GM19395 (cell line): ENCODE results near the gene RASA3.
A peak's percentile ranks its signal among the peaks of the same experiment; 100 is the strongest.
"Not testable (repeated sequence)": the region's sequence is repeated elsewhere in the genome, so short reads cannot be mapped to it uniquely, and the experiment has no call there.

Experiments used
- ATAC-seq: cut with Tn5 transposase; IDR thresholded peaks from one replicate; pipeline ENCODE4 v1.9.1; 2021; ENCODE audit warnings: mild to moderate bottlenecking, moderate library complexity; ENCODE audit not compliant: unreplicated experiment

RASA3 gene

DNA sequence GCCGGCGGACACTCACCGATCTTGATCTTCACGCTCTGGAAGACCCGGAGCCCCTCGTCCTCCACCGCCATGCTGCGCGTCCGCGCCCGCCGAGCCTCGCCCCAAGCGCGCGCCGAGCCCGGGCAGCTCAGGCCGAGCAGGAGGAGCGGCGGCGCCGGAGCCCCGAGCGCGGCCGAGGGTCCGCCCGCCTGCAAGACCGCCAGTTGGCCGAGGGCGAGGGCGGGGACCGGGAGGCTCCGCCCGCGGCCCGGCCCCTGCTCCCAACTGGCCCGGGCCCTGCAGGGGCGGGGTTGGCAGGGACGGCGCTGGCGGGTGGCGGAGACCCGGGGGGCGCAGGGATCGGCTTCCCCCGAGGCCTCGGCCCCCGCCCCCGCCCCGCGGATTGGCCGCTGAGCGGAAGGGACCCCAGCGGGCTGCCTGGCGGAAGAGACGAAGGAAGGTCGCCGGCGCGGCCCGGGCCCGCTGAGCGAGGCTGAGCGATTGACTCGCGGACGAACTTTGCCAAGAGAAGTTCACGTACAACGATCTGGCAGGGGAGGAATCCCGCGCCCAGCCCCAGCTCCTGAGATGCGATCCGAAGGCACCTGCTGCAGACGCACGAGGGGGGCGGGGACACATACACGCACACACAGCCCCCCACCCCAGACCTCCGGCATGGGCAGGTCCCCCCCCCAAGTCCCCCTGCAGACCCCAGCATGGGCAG is at the start of gene RASA3:
TSS of gene RASA3 (minus strand) at position 205 of the 703 bp plus-strand sequence. CDS start at position 71, 134 bp downstream.
- ATAC-seq, result peak; percentile 59

DNA sequence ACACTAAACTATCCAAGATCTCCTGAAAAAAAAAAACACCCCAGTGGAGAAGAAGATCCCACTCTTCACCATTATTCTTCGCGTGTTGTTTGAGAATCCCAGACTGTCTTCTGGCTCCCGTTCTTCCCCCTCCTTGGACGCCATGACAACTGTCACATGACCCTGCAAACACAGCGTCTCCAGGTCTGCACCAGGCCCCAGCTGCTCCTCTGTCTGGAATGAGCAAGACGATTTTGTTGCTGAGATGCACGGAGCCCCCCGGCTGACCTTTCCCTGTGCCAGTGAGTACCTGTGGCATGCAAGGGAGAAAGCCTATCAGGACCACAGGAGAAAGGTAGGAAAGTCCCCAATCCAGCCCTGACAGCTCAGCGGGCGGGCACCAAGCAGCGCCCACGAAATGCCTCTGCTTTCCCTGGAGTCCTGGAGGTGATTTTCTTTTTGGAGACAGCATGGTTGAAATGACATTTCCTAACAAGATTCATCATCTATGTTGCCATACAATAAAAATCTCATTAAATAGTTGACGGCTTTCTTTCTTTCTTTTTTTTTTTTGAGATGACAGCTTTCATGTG is 46.8 kb upstream of the RASA3 start, which contains the start of gene CFAP97D2:
TSS of gene CFAP97D2 (plus strand) at position 171 of the 572 bp plus-strand sequence. CDS start at position 245, 74 bp downstream.
- no peak for ATAC-seq

DNA sequence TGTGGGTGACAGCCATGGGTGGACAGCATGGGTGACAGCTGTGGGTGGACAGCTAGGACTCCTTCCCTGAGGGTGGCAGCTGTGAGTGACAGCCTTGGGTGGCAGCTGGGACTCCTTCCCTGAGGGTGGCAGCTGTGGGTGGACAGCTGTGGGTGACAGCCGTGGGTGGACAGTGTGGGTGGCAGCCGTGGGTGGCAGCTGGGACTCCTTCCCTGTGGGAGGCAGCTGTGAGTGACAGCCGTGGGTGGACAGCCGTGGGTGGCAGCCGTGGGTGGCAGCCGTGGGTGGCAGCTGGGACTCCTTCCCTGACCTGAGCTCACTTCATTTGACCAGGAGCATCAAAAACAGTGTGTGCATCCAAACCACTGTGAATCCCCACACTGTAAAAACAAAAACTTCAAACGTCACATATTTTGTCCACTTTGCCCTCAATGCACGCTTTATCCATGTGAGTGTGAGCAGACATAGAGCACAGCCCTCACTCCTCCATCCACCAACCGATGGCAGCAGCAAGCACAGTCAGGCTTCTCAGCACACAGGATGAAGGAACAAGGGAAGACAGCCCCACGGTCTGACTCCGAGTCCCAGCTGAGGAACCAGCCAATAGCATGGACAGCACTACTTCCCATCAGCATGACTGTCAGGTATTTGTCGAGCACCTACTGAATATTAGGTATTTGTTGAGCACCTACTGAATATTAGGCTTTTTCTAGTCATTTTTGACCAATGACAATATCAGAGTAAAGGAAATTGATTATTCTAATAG is 45.0 kb upstream of the RASA3 start:
- no peak for ATAC-seq

- ATAC-seq, result not testable (repeated sequence)
Measured at GRCh38 chr13:114176359-114176902, 44.0 kb upstream of the RASA3 start.

DNA sequence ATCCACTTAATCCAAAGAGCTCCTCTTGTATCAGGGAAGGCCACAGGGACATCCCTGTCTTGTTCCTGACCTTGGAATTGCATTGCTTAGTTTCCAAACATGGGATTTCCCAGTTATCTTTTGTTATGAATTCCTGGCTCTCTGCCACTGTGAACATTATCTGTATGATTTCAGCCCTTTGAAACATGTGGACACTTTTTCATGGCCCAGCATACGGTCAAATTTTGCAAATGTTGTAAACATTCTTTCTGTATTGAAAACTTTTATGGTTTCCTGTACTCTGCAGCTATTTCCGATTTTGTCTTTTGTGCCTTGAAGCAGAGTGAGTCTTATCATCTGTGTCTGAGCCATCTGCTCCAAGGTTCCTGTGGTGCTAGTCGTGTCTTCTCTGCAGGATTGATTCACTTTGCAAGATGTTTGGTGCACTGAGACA is 42.1 kb upstream of the RASA3 start:
- ATAC-seq, result no peak

GRCh38 chr13:114173745-114174144 is 41.3 kb upstream of the RASA3 start:
- no peak for ATAC-seq

- ATAC-seq, result no peak
Measured at GRCh38 chr13:114173272-114173671, 40.8 kb upstream of the RASA3 start.

GRCh38 chr13:114167885-114168284 is 35.5 kb upstream of the RASA3 start:
- no peak for ATAC-seq

DNA sequence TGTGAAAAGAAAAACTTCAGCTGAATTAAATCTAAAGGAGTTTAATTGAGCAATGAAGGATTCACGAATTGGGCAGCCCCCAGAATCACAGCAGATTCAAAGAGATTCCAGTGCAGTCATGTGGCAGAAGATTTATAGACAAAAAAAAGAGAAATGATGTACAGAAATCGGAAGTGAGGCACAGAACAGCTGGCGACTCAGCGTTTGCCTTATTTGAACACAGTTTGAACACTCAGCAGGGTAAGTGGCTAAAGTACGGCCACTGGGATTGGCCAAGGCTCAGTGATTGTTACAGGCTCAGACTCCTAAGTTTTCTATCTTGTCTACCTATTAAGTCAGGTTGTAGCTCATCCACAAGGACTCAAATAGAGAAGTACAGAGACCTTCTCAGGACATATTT is 35.0 kb upstream of the RASA3 start:
- ATAC-seq, result no peak

DNA sequence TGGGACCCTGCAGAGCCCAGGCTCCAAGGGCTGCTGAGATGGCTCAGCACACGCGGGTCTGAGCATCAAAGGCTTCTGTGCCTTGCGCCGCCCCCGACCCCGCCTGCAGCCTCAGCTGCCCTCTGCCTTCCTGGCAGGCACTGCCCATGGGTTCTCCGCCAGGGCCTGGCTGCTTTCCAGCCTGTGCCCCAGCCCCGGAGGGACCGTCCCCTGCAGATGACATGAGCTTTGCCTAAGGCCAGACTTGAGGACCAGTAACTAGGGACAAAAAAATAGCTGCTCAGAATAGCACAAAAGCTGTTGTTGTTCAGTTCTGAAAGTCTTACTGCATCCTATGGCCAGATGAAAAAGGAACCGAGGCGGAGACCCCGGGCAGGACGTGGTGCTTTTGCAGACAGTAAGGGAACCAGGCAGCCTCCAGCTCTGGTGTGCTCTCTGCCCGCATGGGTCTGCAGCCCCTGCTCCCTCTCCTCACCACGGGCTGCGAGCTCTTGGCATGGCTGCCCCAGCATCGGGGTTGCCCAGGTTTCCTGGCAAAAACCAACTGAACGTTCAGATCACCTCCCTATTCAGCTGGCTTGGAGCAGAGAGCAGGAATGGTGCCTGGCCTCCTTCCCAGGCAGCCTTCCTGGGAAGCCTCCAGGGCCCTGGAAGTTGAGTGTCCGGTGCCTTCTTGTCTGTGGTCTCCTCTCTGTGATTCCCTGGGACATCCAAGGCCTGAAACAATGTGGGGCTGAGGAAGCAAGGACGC is 34.1 kb upstream of the RASA3 start:
- no peak for ATAC-seq

DNA sequence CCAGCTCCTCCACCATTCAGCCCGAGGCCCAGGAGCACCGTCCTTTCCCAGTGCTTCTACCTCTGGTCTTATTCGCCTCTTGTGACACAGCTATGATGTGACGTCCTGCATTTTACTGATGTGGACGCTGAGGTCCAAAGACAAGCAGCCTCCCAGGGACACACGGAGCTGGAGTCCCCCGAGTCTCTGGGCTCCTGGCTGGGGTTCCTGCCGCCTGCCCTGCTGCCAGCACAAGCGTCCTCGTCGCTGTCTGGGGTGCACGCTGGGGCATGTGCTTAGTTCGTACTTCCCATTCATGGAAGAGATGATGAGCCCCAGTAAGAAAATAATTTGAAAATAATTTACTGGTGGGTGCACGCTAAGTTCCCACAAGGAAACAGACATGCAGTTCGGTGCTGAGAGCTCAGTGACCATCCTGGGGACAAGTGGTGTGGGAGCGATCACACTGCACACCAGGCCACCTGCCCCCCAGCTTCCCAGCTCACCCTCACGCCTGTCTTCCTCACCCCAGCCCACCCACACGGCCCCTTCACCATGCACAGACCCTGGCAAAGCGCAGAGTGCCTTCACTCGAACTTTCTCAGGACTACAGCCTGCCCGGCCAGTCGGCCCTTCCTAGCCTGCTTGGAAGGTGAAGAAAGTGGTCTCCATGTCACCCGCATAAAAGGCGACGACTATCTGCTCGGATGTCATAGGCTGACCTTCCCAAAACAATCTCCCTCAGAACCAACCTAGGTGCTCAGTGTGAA is 32.4 kb upstream of the RASA3 start:
- no peak for ATAC-seq

GRCh38 chr13:114164053-114164452 is 31.6 kb upstream of the RASA3 start:
- ATAC-seq, result no peak

DNA sequence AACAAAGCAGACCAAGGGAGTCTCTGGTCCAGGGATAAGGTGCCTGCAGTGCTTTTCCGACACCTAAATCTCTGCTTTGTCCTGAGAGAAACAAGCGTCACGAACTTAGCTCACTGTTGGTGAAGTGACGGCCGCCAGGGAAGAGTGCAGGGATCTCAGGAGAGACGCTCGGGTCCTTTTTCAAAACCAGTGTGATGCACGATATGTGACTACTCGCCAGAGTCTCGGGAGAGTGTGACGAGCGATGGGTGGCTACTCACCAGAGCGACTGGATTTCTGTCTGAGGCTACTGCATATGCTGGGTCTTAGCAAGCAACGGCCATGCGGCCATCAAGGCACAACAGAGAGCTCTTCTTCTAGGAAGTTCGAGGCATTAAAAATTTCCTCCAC is 30.1 kb upstream of the RASA3 start:
- ATAC-seq, result no peak

GRCh38 chr13:114161644-114162532 is 29.5 kb upstream of the RASA3 start:
- ATAC-seq, result no peak

DNA sequence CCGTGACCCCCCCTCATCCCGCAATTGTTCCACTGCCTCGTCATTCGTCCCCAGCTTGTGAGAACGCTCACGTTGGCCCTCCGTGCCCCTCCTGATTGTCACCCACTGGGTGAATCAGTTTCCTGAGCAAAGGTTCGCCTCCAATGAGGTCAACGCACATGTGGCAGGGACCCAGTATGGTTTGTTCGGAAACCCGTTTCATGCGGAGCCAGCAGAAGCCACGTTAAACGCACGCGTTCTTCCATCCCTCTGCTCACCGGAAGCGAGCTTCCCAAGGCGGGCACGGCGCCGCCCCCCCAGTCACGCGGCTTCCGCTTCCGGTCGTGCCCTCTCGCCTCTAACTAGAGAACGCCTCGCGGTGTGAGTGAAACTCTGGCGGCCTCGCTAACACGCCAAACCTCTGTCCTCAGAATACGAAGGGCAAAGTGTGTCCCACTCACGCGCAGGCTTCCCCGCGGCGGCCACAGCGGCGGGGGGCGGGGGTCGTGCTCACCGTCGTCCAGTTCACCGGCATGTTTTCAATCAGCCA is 28.7 kb upstream of the RASA3 start:
- no peak for ATAC-seq

- not testable (repeated sequence) for ATAC-seq
Measured at GRCh38 chr13:114158869-114159666, 26.6 kb upstream of the RASA3 start.

DNA sequence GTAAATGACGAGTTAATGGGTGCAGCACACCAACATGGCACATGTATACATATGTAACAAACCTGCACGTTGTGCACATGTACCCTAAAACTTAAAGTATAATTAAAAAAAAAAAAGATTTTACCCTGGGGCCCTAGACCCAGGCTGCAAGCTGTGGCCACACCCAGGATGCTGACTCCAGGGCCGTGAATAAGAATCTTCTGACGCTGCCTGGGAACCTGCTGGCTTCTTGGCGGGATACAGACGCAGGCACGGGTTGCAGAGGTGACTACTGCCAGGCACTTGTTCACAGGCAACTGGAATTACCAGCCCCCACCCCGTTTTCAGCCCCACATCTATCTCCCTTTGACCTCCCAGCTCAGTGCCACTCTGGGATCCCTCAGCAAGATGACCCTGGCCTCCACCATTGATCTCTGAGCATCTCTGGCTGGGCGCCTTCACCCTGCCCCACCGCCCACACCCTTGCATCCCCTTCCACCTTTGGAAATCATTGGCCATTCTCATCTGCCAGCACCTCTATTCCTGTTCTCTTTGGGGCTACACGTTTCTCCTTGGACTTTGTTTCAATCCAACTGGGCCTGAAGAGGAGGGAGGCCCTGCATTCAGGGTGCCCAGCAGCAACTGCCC is 25.6 kb upstream of the RASA3 start:
- ATAC-seq, result no peak
